ENCODE results near the gene PABPN1L.

DNA sequence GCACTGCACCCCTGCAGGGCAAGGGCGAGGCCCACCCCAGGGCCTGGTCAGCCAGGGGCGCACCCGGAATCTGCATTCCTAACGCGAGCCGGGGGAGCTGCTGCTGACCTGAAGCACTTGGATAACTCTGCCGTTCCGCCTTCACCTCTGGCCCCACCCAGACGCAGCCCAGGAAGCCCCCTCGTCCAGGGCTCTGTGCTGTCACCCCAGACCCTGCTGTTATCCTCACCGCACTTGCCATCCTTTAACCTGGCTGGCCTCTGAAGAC, 13.3 kb upstream of the PABPN1L start:
- TF ChIP-seq POLR2A (IDR thresholded peaks at IDR 0.05; ENCODE audit: low read depth, low read length) (no peak; the same call in 1 of the 2 replicates), ZNF384 (IDR thresholded peaks at IDR 0.05; ENCODE audit: borderline replicate concordance, low read depth, low read length) (no peak), EZH2 (IDR thresholded peaks at IDR 0.05; ENCODE audit: borderline replicate concordance, control insufficient read depth, low read depth, low read length) (no peak), CTCF (IDR thresholded peaks at IDR 0.05 in 2 of 3, conservative IDR thresholded peaks at IDR 0.05 in 1 of 3; ENCODE audit: control insufficient read depth in 2 of 3, extremely low read depth in 1 of 3, insufficient read depth in 1 of 3, low read depth in 3 of 3, low read length in 3 of 3) (no peak)
